DND-41 (cell line): ENCODE results near the gene PARP6.

Experiments
- EZH2 ChIP-seq: IDR thresholded peaks from 3 replicates; pipeline ENCODE4 v1.6.1; 2012; ENCODE audit warnings: borderline replicate concordance, low read depth, mild to moderate bottlenecking, moderate library complexity, low read length, inconsistent platforms; ENCODE audit not compliant: severe bottlenecking
- TF ChIP-seq, protein P1 (sequence below): IDR thresholded peaks from 2 replicates; pipeline ENCODE4 v1.5.1; 2012; ENCODE audit warnings: borderline replicate concordance, low read length, moderate library complexity, mild to moderate bottlenecking; ENCODE audit not compliant: poor library complexity, severe bottlenecking; ENCODE audit errors: extremely low read depth

DNA sequence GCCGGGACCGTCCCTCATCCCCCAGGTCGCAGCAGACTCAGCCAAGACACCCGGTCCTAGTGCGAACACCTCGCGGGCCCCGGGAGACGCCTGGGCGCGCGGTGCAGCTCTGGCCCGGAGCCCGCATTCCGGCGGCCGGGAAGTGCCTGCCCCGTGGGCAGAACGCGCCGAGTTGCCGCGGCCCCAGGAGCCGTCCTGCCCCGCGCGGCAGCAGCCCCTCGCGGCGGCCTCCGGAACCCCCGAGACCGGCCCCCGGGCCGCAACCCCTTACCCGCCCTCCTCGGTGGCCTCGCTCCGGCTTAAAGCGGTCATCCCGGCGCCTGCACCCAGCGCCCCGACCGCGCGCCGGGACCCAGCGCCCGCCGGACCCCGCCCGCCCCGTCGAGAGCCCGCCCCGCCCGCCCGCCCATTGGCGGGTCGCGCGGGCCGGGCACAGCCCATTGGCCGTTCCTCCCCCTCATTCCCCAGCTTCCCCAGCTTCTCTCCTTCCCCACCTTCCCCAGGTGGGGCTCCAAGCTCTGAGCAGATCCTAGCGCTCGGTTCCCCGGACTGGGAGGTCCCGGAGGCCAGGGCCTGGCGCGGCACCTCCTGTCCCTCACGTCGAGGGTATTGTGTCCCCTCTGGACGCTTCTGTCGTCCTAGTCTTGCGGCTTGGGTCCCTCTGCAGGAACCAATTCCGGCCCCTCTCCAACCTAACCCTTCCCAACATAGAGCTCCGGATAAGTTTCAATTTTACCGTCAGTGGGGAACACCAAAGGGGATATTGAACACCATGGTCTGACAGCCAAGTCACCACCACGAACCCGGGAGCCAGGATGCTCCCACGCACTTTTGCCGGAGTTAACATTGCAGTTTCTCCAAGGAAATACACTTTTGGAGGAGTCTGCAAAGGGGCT lies 74.6 kb downstream of the PARP6 start, which contains the start of gene GRAMD2A:
- TF ChIP-seq, protein P1, sequence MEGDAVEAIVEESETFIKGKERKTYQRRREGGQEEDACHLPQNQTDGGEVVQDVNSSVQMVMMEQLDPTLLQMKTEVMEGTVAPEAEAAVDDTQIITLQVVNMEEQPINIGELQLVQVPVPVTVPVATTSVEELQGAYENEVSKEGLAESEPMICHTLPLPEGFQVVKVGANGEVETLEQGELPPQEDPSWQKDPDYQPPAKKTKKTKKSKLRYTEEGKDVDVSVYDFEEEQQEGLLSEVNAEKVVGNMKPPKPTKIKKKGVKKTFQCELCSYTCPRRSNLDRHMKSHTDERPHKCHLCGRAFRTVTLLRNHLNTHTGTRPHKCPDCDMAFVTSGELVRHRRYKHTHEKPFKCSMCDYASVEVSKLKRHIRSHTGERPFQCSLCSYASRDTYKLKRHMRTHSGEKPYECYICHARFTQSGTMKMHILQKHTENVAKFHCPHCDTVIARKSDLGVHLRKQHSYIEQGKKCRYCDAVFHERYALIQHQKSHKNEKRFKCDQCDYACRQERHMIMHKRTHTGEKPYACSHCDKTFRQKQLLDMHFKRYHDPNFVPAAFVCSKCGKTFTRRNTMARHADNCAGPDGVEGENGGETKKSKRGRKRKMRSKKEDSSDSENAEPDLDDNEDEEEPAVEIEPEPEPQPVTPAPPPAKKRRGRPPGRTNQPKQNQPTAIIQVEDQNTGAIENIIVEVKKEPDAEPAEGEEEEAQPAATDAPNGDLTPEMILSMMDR = no peak
- no peak for TF ChIP-seq EZH2
